Measurements from ENCODE around the gene CYTL1. TPM values are rescaled to one million over a fixed set of nuclear protein-coding genes. Genes with fewer than 3 reads are reported as not detected.

Gene CYTL1
- total RNA-seq, 1 donor from 2014 or later: 11.5 TPM

GRCh38 chr4:5039800-5040199 is 20.5 kb upstream of the CYTL1 start:
- intact Hi-C loops (cut with DNase I): no loop called here
- Histone ChIP-seq H3K36me3 (no peaks in the 10 kb centered on the region), H3K4me1 (peaks cover 12% of the 10 kb centered on the region), H3K9me3 (no peaks in the 10 kb centered on the region), H3K27ac (no peak overlapping the region), H3K4me3 (no peak overlapping the region), H3K27me3 (no peaks in the 10 kb centered on the region)
- no peak for TF ChIP-seq CTCF (IDR thresholded peaks at IDR 0.05)
- DNase-seq (no peak), ATAC-seq (no peak)

DNA sequence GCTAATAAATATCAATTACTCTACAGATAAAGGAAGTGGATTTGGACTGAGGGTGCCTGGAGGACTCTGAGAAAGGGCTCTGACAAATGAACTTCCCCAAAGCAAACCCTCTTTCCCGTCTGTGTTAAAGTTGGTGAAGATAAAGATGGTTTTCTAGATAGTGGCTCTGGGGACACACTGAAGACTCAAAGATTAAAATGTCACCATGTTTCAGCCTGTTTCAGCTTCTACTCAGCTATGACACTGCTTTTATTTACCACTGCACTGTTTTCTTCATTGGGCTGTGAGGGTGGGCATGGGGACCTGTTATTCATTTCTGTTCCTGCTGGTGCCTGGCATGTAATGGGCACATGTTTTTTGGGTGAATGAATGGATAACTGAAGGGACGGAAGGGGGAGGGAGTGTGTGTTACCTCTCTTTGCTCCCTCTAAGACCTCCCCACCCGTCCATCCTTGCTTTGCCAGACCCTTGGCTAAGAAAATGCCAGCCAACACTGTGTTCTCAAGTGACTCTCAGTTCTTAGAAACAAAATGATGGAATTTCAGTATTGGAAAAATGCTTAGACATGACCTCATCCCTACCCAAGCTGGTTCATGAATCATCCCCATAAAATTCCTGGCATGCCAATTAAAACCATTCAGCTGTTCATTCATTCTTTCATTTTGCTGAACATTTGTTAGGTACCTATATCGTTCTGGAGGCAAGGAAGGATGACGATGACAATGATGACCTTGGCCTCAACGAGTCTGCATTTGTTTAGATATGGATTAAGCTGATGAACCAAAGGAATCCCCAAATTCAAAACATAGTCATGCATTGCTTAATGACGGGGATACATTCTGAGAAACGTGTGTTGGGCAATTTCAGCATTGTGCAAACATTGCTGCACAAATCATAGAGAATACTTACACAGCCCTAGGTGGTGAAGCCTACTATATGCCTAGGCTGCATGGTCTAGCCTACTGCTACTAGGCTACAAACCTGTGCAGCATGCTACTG is 18.6 kb upstream of the CYTL1 start:
- H3K36me3 ChIP-seq: no peaks in the 10 kb centered on the region
- no peaks in the 10 kb centered on the region for H3K9me3 ChIP-seq
- TF ChIP-seq CTCF (IDR thresholded peaks at IDR 0.05): no peak
- H3K27me3 ChIP-seq: no peaks in the 10 kb centered on the region
- intact Hi-C loops (cut with DNase I): no loop called here
- no peak overlapping the region for H3K4me3 ChIP-seq
- H3K4me1 ChIP-seq: peaks cover 25% of the 10 kb centered on the region
- H3K27ac ChIP-seq: no peak overlapping the region
- ATAC-seq: peak; percentile 77
- no peak for DNase-seq

GRCh38 chr4:5036239-5036638 is 17.0 kb upstream of the CYTL1 start:
- intact Hi-C loops (cut with DNase I): no loop called here
- no peak for DNase-seq
- peaks cover 25% of the 10 kb centered on the region for H3K4me1 ChIP-seq

GRCh38 chr4:5034206-5034605 is 14.9 kb upstream of the CYTL1 start:
- Histone ChIP-seq H3K4me3 (no peak overlapping the region), H3K4me1 (peaks cover 25% of the 10 kb centered on the region), H3K36me3 (no peaks in the 10 kb centered on the region), H3K27me3 (no peaks in the 10 kb centered on the region), H3K27ac (peak overlapping the region; percentile 73), H3K9me3 (no peaks in the 10 kb centered on the region)
- intact Hi-C loops (cut with DNase I): no loop called here
- DNase-seq: no peak
- no peak for TF ChIP-seq CTCF (IDR thresholded peaks at IDR 0.05)
- ATAC-seq: no peak

More at GRCh38 chr4:5036239-5036638, 17.0 kb upstream of the CYTL1 start:
- TF ChIP-seq CTCF (IDR thresholded peaks at IDR 0.05): no peak
- Histone ChIP-seq H3K27ac (no peak overlapping the region), H3K9me3 (no peaks in the 10 kb centered on the region), H3K27me3 (no peaks in the 10 kb centered on the region), H3K36me3 (no peaks in the 10 kb centered on the region), H3K4me3 (no peak overlapping the region)
- ATAC-seq: no peak

- Histone ChIP-seq H3K27ac (peak overlapping the region; percentile 73), H3K27me3 (no peaks in the 10 kb centered on the region), H3K9me3 (no peaks in the 10 kb centered on the region), H3K4me1 (peaks cover 23% of the 10 kb centered on the region), H3K4me3 (no peak overlapping the region), H3K36me3 (no peaks in the 10 kb centered on the region)
- intact Hi-C loops (cut with DNase I): no loop called here
- ATAC-seq (peak; percentile 60), DNase-seq (no peak)
- no peak for TF ChIP-seq CTCF (IDR thresholded peaks at IDR 0.05)
These were observed 14.1 kb upstream of the CYTL1 start for GRCh38 chr4:5033281-5033841.

All from upper lobe of right lung (tissue), 1 donor.